Measurements from ENCODE around the gene GRAP2.
A peak's percentile ranks its signal among the peaks of the same experiment; 100 is the strongest.

The GRAP2 gene

DNA sequence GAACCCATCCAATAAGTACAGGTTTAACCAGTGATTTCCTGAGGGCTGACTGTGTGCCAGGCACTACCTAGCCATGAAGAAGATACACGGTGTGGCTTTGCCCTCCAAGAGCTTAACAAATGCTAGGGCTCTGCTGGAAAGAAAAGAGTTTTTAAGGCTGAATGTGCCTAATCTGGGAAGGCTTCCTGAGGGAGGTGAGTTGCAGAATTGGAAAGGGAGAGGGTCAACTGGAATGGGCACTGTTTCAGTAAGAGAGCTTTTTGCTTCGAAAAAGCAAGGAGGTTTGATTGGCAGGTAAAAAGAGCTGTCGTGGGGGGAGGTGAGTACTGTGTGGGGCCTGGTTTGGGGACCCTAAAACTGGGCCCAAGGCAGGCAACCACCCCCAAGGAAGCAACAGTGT is 96.5 kb downstream of the GRAP2 start:
- DNase-seq: no peak

- no peak for DNase-seq
These were observed 97.2 kb downstream of the GRAP2 start for GRCh38 chr22:39997939-39998726.

DNA sequence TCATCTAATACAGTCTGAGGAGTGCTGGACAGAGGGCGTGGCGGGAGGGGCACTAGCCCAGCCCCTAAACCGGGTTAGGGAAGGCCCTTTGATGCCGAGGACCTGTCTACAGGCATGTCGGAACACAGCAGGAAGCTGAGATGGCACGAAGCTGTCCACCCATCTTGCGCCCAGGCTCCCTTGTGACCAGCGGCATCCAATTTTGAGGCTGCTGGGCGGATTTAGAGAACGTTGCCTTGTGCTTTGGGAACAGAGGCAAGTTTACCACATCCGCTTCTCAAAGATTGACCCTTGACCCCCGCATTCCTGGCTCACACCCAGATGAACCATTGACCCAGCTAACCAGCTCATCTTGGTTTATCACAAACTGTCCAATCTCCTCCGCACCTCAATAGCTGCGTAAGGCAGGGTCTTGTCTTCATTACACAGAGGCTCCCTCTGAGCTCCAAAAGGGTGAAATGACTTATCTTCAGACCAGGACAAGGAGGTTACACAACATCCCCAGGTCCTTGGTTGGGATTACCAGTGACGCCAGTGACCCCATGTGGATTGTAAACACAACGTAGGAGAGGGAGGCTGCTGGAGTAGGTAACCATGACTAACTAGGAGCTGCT is 98.4 kb downstream of the GRAP2 start:
- DNase-seq: no peak

DNA sequence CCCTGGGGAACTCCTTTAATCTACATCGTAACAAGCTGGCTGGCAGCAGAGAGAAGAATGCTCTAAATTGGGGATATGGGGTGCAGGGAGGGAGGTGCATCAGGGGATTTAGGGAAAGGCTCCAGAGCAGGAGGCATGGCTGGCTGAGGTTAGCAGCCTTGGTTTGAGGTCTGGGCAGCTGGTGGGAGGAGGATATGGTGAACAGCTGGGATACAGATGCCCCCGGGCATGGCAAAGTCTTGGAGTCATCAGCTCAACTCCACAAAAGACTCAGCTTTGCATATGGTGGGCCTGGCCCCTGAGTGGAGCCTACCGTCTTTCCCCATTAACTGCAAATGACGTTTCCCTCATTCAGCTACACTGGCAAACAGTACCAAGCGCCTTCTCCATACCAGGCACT is 99.3 kb downstream of the GRAP2 start:
- DNase-seq: no peak

- DNase-seq: no peak
These were observed 100.2 kb downstream of the GRAP2 start for GRCh38 chr22:40001106-40001505.

GRCh38 chr22:40001800-40002577 is 101.1 kb downstream of the GRAP2 start:
- no peak for DNase-seq

DNA sequence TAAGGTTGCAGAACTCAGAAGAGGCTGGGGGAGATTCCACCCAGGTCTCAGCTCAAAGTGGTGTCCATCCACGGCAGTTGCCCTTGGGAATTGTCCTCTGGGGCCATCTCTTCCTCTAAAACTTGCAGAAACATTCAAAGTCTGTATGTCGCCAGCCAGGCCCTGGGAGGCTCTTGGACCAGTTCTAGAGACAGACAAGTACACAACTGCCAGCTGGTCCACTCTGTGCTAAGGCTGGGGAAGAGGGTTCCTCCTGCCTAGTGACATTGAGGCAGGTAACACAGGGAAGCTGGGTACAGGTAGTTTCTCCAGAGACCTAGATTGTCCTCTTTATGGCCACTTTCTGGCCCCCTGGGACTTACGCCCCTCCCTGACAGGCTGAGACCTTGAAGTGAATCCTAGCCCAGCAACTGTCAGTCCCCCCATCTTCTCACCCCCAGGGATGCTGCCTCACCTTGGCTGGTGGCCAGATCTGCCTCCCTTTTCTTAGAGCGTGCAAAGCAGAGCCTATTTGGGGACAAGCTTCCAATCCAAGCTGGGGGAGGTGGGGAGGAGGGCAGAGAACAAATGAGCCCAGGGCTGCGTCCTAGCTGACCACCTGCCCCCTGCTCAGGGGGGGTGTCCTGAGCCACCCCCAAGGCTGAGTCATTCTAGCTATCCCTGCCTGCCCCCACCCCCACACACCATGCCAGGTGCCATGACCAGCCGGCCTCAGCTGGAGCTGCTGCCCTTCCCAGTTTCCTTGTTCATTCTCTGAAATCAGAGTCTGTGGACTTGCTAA is 102.2 kb downstream of the GRAP2 start:
- DNase-seq: no peak

DNA sequence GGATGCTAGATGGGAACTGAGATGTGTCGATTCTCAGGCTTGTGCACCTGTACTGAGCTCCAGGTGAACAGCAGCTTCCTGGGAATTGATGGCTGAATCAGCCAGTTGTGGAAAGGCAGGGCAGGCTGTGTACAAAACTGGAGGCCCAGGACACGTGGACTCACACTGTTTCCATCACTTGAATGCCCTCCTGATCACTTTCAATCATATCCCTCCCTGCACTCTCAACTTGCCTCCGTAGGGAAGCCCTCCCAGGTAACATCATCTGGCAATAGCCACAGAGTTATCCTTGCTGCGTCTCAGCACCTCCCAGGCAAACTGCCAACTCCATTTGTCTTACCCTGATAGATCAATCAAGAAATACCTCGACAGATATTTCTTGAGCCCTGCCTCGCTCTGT is 104.0 kb downstream of the GRAP2 start:
- DNase-seq: no peak

- no peak for DNase-seq
These were observed 105.8 kb downstream of the GRAP2 start for GRCh38 chr22:40006641-40007040.

DNA sequence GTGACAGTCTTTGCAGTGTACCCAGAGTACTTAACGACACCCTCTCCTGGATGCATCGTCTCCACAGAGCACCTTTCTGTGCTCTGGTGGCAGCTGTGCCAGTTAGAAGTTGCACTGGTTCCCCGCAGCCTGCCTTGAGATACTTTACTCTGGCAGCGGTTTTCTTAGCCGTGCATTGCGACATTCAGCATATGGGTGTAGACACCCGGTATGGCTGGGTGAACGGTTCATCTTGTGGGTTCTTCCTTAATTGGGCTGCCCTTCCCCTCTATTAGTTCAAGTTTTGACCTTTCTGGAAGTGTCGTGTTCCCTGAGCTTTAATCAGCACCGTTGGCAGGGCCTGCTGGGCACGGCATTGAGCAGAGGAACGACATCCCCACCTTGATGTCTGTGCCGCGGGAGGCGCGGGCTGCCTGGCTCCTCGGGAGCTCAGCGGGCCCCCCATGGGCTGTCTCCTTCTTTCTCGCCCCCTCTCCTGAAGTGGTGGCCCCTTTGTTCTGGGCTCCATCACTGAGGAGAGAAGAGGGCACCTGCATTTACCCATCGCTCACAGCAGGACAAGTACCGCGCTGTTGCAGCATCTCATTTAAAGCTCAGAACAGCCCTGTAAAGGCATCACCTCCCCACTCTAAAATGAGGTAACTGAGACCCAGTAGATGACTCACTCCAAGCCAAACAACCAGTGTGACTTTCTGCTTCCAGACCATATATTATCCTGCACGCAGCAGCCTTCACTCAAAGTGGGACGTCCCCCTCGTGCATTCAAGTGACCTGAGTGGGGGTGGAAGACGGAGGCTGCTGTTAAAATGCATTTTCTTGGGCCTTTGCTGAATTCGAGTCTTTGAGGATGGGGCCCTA is 107.2 kb downstream of the GRAP2 start:
- no peak for DNase-seq

DNA sequence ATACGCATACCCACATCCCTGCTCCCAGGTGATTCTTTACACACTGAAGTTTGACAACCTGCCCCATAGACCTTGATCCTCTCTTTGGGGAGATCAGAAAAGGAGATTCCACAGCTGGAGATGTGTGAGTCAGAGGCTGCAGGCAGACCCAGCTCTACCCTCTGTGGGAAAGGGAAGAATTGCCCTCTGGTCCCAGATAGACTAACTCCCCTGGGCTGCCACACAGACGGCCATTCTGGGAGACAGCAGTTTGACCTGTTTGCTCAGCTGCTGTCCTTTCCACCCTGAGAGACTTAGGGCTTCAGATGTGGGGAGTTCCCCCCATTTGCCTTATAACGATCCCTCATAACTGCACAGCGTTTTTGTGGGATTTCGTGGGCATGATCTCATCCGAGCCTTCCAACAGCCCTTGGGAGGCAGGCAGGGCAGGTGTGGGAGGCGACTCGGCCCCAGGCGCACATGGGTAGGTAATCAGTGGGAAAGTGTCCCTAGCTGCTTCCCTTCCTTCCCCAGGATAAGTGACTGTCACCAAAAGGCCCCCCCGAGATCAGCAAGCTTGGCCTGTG is 107.9 kb downstream of the GRAP2 start:
- DNase-seq: no peak

- DNase-seq: no peak
These were observed 108.4 kb downstream of the GRAP2 start for GRCh38 chr22:40009292-40009774.

DNA sequence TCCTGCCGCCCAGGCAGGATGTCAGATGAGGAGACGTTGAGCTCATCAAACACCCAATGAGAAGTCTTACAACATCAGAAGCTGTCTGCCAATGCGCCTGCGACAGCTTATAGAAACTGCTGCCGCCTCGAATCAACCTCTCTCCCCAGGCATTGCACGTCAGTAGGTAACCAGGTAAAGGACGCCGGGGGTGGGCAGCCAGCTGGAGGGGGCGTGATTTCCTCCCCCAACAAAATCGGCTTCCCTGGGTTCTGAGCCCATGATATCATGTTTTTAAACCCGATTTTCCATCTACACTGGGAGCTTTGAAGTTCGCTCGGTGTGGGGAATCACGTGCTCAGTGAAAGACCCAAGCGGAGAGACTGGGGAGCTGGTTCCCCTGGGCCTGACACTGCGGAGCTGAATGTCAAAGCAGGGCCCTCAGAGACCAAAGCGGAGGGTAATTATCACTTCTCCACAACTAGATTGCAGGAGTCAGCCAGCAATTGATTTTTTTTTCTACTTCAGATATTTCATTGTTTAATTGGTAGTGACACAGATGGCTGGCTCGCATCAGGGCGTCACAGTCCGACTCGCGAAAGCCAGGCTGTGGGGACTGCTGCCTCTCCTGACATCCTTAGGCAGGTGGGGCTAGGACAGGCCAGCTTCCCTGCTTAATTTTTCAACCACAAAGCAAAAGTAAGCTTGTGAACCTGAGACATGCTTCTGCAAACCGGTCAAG is 109.2 kb downstream of the GRAP2 start:
- DNase-seq: peak; percentile 63

DNA sequence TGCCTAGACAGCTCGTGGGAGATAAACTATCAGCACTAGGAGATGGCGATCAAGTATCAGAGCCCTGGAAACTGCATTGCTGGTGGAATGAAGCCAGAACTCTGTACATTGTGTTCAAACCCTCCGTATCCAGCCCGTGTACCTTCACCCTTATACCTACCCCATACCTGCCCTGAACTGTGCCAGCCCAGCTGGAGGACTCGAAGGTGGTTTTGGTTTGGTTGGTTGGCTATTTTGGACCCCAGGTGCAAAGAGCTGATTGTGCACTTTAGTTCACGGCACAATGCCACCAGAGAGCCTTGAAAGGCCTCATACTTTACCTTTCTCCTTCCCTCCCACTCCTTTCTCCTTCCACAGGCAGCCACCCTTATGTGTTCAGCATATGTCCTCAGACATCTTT is 109.9 kb downstream of the GRAP2 start:
- DNase-seq: no peak

- DNase-seq: no peak
These were observed 113.9 kb downstream of the GRAP2 start for GRCh38 chr22:40014667-40015248.

- no peak for DNase-seq
These were observed 114.6 kb downstream of the GRAP2 start for GRCh38 chr22:40015358-40015976.

DNA sequence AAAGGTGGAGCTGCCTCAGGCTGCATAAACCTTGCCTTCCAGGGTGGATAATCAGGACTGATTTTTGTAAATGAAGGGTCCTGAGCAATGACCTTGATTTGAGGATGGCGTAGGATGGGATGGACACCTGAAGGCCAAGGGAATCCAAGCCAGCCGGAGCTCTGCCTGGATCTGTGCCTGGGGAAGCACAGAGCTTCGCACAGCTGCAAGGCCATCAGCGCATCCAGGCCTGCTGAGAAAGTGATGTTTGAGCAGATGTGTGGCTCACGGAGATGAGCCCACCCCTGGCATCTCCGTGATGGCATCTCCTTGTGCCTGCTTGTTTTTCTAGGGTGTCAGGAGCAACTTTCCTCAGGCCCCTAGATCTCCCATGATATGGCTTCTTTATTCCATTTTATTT is 117.2 kb downstream of the GRAP2 start:
- no peak for DNase-seq

DNA sequence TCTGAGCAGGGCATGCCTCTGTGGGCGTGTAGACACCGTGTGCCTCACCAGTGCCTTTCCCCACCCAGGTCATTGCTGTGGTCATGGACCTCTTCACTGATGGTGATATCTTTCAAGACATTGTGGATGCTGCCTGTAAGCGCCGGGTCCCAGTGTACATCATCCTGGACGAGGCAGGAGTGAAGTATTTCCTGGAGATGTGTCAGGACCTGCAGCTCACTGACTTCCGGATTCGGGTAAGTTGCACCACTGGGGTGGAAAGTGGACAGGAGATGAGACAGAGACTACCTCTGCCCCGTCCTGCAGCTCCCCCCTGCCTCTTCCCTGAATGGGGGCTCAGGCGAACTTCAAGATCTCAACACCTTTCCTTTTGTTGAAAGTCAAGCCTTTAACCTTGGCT is 118.2 kb downstream of the GRAP2 start:
- DNase-seq: no peak

DNA sequence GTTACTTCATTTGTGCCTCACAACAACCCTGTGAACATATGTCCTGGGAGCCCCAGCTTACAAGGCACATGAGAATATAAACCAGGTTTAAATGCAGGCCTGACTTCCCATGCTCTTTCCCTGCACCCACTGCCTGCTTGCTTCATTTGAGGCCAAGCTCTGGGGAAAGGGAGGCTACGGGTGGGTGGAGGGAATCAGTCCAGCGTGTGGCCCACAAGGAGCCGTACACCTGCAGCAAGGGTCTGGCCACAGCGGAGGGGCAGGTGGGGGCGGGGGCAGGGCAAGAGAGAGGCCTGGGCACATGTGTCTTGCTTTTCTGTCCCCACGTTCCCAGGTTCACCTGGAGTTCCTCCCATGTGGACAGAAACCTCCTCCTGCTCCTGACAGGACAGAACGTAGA is 120.1 kb downstream of the GRAP2 start:
- no peak for DNase-seq

DNA sequence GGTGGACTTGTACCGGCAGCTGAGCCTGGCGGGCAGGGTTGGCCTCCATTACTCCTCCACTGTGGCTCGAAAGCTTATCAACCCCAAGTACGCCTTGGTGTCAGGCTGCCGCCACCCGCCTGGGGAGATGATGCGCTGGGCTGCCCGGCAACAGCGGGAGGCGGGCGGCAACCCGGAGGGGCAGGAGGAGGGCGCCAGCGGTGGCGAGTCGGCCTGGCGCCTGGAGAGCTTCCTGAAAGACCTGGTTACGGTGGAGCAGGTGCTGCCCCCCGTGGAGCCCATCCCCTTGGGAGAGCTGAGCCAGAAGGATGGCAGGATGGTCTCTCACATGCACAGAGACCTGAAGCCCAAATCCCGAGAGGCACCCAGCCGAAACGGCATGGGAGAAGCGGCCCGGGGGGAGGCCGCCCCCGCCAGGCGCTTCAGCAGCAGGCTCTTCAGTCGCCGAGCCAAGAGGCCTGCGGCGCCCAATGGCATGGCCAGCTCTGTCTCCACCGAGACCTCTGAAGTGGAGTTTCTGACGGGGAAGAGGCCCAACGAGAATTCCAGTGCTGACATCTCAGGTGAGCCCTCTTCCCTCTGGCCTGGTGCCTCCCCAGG is 120.6 kb downstream of the GRAP2 start:
- no peak for DNase-seq
